Vagina (tissue), 2 donors: ENCODE results near the gene NSUN2. TPM values are rescaled to one million over a fixed set of nuclear protein-coding genes. Genes with fewer than 3 reads are reported as not detected.

Experiments
- DNase-seq, 2 donors: peaks; one replicate each; pipeline ENCODE4 v3.0.0-alpha.2; 2017; ENCODE audit errors: extremely low spot score in 2 of 2
- H3K27ac ChIP-seq: fragments of 200-600 bp; sonication (generic); one replicate; pipeline ENCODE4 v1.5.1; 2019
- H3K27me3 ChIP-seq: fragments of 200-600 bp; sonication (generic); one replicate; pipeline ENCODE4 v1.5.1; 2019
- H3K36me3 ChIP-seq, 2 donors: fragments of 200-600 bp; sonication (generic); one replicate each; pipeline ENCODE4 v1.5.1; 2017 to 2019
- H3K4me1 ChIP-seq: fragments of 200-600 bp; sonication (generic); one replicate; pipeline ENCODE4 v1.5.1; 2019
- H3K4me3 ChIP-seq, 2 donors: fragments of 200-600 bp; sonication (generic); 1 replicate in 1 of 2; 2 replicates in 1 of 2; pipeline ENCODE4 v1.5.1; 2016 to 2019
- H3K9me3 ChIP-seq: fragments of 200-600 bp; sonication (generic); one replicate; pipeline ENCODE4 v1.5.1; 2019
- CTCF ChIP-seq, 3 experiments: fragments of 450-650 bp in 2 of 3; fragments of 200-600 bp in 1 of 3; sonication (generic) in 1 of 3; IDR thresholded peaks; one replicate each; pipeline ENCODE4 v1.5.1; 2017 to 2019; ENCODE audit warnings: antibody characterized with exemption in 3 of 3, mild to moderate bottlenecking in 2 of 3, moderate library complexity in 2 of 3
- POLR2A ChIP-seq, 2 donors: fragments of 450-650 bp; IDR thresholded peaks; one replicate each; pipeline ENCODE4 v1.6.1; 2017; ENCODE audit warnings: antibody characterized with exemption in 2 of 2, mild to moderate bottlenecking in 2 of 2, moderate library complexity in 2 of 2
- POLR2AphosphoS5 ChIP-seq, 2 donors: sonication (generic); formaldehyde crosslinking; IDR thresholded peaks; one replicate each; pipeline ENCODE4 v1.9.0; 2017; ENCODE audit warnings: antibody characterized with exemption in 2 of 2, mild to moderate bottlenecking in 2 of 2, low read depth in 1 of 2; ENCODE audit not compliant: insufficient read depth in 1 of 2
- intact Hi-C: fragments of 100-400 bp; cut with DNase I; formaldehyde crosslinking; loops from one replicate; pipeline ENCODE4 v1.15.1; 2023
- total RNA-seq: library from RNA; depleted of rRNA; stranded (reverse); fragments of >200 nt; gene quantifications from one replicate; pipeline ENCODE4 v1.2.3, GENCODE V29; 2016

NSUN2 gene
- total RNA-seq, 1 donor from 2014 or later, result 43.2 TPM

GRCh38 chr5:6591671-6592288 lies 41.1 kb downstream of the NSUN2 start:
- DNase-seq, result no peak
- intact Hi-C loops, result no loop called here
- Histone ChIP-seq H3K36me3 (no peaks in the 10 kb centered on the region), H3K9me3 (no peaks in the 10 kb centered on the region), H3K27ac (no peak overlapping the region), H3K4me1 (peaks cover 10% of the 10 kb centered on the region), H3K27me3 (no peaks in the 10 kb centered on the region), H3K4me3 (no peak overlapping the region)
- TF ChIP-seq POLR2A (IDR thresholded peaks at IDR 0.05) (no peak), POLR2AphosphoS5 (IDR thresholded peaks at IDR 0.05; ENCODE audit: insufficient read depth in 1 of 2, low read depth in 1 of 2) (no peak), CTCF (IDR thresholded peaks at IDR 0.05) (no peak)

- peaks cover 10% of the 10 kb centered on the region for H3K4me1 ChIP-seq
- intact Hi-C loops, result no loop called here
- no peak for DNase-seq
Measured at GRCh38 chr5:6590581-6590980, 42.3 kb downstream of the NSUN2 start.

GRCh38 chr5:6587171-6587570 lies 45.7 kb downstream of the NSUN2 start:
- Histone ChIP-seq H3K4me1 (peaks cover 14% of the 10 kb centered on the region), H3K36me3 (no peaks in the 10 kb centered on the region), H3K4me3 (no peak overlapping the region), H3K27ac (no peak overlapping the region), H3K27me3 (no peaks in the 10 kb centered on the region), H3K9me3 (no peaks in the 10 kb centered on the region)
- intact Hi-C loops, result no loop called here
- TF ChIP-seq CTCF (IDR thresholded peaks at IDR 0.05), result no peak
- DNase-seq, result peak in 1 of 2 donors; percentile 72

More at GRCh38 chr5:6590581-6590980, 42.3 kb downstream of the NSUN2 start:
- Histone ChIP-seq H3K9me3 (no peaks in the 10 kb centered on the region), H3K4me3 (no peak overlapping the region), H3K36me3 (no peaks in the 10 kb centered on the region), H3K27ac (no peak overlapping the region), H3K27me3 (no peaks in the 10 kb centered on the region)
- TF ChIP-seq CTCF (IDR thresholded peaks at IDR 0.05) (no peak), POLR2AphosphoS5 (IDR thresholded peaks at IDR 0.05; ENCODE audit: insufficient read depth in 1 of 2, low read depth in 1 of 2) (no peak), POLR2A (IDR thresholded peaks at IDR 0.05) (no peak)

GRCh38 chr5:6586647-6587042 lies 46.2 kb downstream of the NSUN2 start:
- intact Hi-C loops, result no loop called here
- no peak overlapping the region for H3K4me3 ChIP-seq

GRCh38 chr5:6585939-6586646 lies 46.8 kb downstream of the NSUN2 start:
- intact Hi-C loops, result no loop called here
- Histone ChIP-seq H3K9me3 (no peaks in the 10 kb centered on the region), H3K4me1 (peaks cover 15% of the 10 kb centered on the region), H3K27ac (no peak overlapping the region), H3K4me3 (no peak overlapping the region), H3K27me3 (no peaks in the 10 kb centered on the region), H3K36me3 (no peaks in the 10 kb centered on the region)
- no peak for TF ChIP-seq POLR2AphosphoS5 (IDR thresholded peaks at IDR 0.05; ENCODE audit: insufficient read depth in 1 of 2, low read depth in 1 of 2)
- no peak for TF ChIP-seq CTCF (IDR thresholded peaks at IDR 0.05)
- TF ChIP-seq POLR2A (IDR thresholded peaks at IDR 0.05), result no peak
- peak; percentile 72 to 90 for DNase-seq

More at GRCh38 chr5:6586647-6587042, 46.2 kb downstream of the NSUN2 start:
- Histone ChIP-seq H3K27me3 (no peaks in the 10 kb centered on the region), H3K36me3 (no peaks in the 10 kb centered on the region), H3K27ac (no peak overlapping the region), H3K9me3 (no peaks in the 10 kb centered on the region), H3K4me1 (peaks cover 15% of the 10 kb centered on the region)
- no peak for TF ChIP-seq POLR2A (IDR thresholded peaks at IDR 0.05)
- DNase-seq, result peak; percentile 58 to 78
